Loucy (cell line): ENCODE data around the gene ACMSD.

Source experiments
- H2AFZ ChIP-seq: fragments of 200-600 bp; sonication (generic); 2 replicates; pipeline ENCODE4 v1.6.0; 2016; ENCODE audit warnings: antibody characterized with exemption, mild to moderate bottlenecking, low read length, moderate library complexity
- H3F3A ChIP-seq: fragments of 200-600 bp; 2 replicates; pipeline ENCODE4 v1.6.0; 2016; ENCODE audit warnings: antibody characterized with exemption, low read depth, mild to moderate bottlenecking
- H3K27me3 ChIP-seq: fragments of 200-600 bp; sonication (generic); 2 replicates; pipeline ENCODE4 v1.6.1; 2014; ENCODE audit warnings: low read length, mild to moderate bottlenecking; ENCODE audit not compliant: insufficient read depth, poor library complexity, severe bottlenecking
- H3K36me3 ChIP-seq: fragments of 200-600 bp; sonication (generic); 2 replicates; pipeline ENCODE4 v1.6.1; 2016; ENCODE audit warnings: low read length; ENCODE audit not compliant: insufficient read depth
- H3K4me1 ChIP-seq: fragments of 200-600 bp; sonication (generic); 2 replicates; pipeline ENCODE4 v1.5.1; 2014; ENCODE audit warnings: low read length, mild to moderate bottlenecking; ENCODE audit not compliant: insufficient read depth, poor library complexity, severe bottlenecking
- H3K4me2 ChIP-seq: fragments of 200-600 bp; sonication (generic); 2 replicates; pipeline ENCODE4 v1.6.0; 2014; ENCODE audit warnings: antibody characterized with exemption, low read length, low read depth, mild to moderate bottlenecking; ENCODE audit not compliant: poor library complexity, severe bottlenecking
- H3K4me3 ChIP-seq: fragments of 200-600 bp; sonication (generic); 2 replicates; pipeline ENCODE4 v1.5.1; 2014; ENCODE audit warnings: low read length, mild to moderate bottlenecking, mixed read lengths; ENCODE audit not compliant: poor library complexity, severe bottlenecking
- H3K79me2 ChIP-seq: fragments of 200-600 bp; sonication (generic); 2 replicates; pipeline ENCODE4 v1.6.1; 2014; ENCODE audit warnings: low read length; ENCODE audit not compliant: insufficient read depth
- H3K9ac ChIP-seq: fragments of 200-600 bp; sonication (generic); 2 replicates; pipeline ENCODE4 v1.6.0; 2014; ENCODE audit warnings: mild to moderate bottlenecking, low read depth, low read length, moderate library complexity; ENCODE audit not compliant: poor library complexity, severe bottlenecking
- H3K9me2 ChIP-seq: fragments of 200-600 bp; sonication (generic); replicated peaks from 2 replicates; pipeline ENCODE4 v1.6.1; 2016; ENCODE audit warnings: low read depth, low read length, mixed read lengths
- H3K9me3 ChIP-seq: fragments of 200-600 bp; sonication (generic); 2 replicates; pipeline ENCODE4 v1.6.1; 2014; ENCODE audit warnings: mild to moderate bottlenecking, antibody characterized with exemption, low read length, low read depth; ENCODE audit not compliant: insufficient read depth
- H4K20me1 ChIP-seq: fragments of 200-600 bp; sonication (generic); 2 replicates; pipeline ENCODE4 v1.6.0; 2014; ENCODE audit warnings: antibody characterized with exemption, low read length, mild to moderate bottlenecking; ENCODE audit not compliant: insufficient read depth, poor library complexity, severe bottlenecking
- EZH2phosphoT487 ChIP-seq: fragments of 200-600 bp; IDR thresholded peaks from 2 replicates; pipeline ENCODE4 v1.6.1; 2018; ENCODE audit warnings: antibody characterized with exemption, mild to moderate bottlenecking, moderate library complexity, borderline replicate concordance
- TF ChIP-seq, protein P1 (sequence below): fragments of 200-600 bp; sonication (generic); conservative IDR thresholded peaks from 2 replicates; pipeline ENCODE4 v1.5.1; 2014; ENCODE audit warnings: mild to moderate bottlenecking, antibody characterized with exemption, low read length

ACMSD gene

DNA sequence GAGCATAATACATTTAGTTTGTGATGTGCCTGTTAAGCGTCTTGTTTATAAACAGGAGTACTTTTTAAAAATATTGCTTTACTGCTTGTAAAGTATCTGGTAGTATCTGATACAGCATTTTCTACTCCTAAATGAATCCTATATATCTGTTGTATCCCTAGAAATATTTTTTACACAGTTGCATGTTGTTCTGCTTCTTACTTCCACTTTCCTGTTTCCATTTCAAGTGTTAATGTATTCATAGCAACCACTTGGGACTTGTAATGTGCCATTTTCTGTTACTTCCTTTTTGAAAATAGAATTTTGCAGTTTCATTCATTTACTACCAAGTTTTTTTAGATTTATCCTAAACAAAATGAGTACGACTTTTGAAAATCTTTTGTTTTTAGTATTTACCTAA is 105.1 kb downstream of the ACMSD start:
- TF ChIP-seq EZH2phosphoT487, result no peak
- TF ChIP-seq, protein P1, sequence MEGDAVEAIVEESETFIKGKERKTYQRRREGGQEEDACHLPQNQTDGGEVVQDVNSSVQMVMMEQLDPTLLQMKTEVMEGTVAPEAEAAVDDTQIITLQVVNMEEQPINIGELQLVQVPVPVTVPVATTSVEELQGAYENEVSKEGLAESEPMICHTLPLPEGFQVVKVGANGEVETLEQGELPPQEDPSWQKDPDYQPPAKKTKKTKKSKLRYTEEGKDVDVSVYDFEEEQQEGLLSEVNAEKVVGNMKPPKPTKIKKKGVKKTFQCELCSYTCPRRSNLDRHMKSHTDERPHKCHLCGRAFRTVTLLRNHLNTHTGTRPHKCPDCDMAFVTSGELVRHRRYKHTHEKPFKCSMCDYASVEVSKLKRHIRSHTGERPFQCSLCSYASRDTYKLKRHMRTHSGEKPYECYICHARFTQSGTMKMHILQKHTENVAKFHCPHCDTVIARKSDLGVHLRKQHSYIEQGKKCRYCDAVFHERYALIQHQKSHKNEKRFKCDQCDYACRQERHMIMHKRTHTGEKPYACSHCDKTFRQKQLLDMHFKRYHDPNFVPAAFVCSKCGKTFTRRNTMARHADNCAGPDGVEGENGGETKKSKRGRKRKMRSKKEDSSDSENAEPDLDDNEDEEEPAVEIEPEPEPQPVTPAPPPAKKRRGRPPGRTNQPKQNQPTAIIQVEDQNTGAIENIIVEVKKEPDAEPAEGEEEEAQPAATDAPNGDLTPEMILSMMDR, result no peak
- H3K4me3 ChIP-seq, result no peak overlapping the region
- H3K9me2 ChIP-seq, result no peaks in the 10 kb centered on the region
- H2AFZ ChIP-seq, result no peak overlapping the region
- peaks cover 7% of the 10 kb centered on the region; the same call in 1 of the 2 replicates for H3K79me2 ChIP-seq
- no peak overlapping the region for H3K9ac ChIP-seq
- no peaks in the 10 kb centered on the region for H3K4me1 ChIP-seq
- H4K20me1 ChIP-seq, result peaks cover 4% of the 10 kb centered on the region
- peaks cover 90% of the 10 kb centered on the region for H3K36me3 ChIP-seq
- H3K27me3 ChIP-seq, result no peaks in the 10 kb centered on the region
- no peaks in the 10 kb centered on the region for H3K9me3 ChIP-seq
- no peak overlapping the region for H3K4me2 ChIP-seq
- H3F3A ChIP-seq, result no peaks in the 10 kb centered on the region

DNA sequence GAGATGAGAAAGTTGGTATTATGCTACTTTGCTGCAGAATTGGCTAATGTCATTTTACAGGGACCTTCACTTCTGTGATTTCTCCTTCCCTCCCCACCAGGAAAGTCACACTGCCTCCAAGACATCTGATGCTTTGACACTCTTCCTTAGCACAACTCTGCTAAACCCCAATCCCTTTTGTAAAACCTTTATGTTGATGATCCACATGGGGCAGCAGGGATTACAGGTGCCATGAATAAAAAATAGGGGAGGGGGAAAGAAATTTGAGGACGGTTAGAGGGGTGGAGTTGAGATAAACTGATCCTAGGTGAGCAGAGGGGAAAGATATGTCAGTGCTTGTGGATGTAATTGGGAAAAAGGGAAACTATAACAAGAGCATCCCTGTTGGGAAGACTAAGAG is 106.6 kb downstream of the ACMSD start:
- Histone ChIP-seq H4K20me1 (peaks cover 8% of the 10 kb centered on the region), H3K36me3 (peaks cover 89% of the 10 kb centered on the region), H3F3A (no peaks in the 10 kb centered on the region), H3K79me2 (no peaks in the 10 kb centered on the region; the same call in 1 of the 2 replicates), H3K4me2 (no peak overlapping the region), H3K9ac (no peak overlapping the region), H3K9me2 (no peaks in the 10 kb centered on the region), H3K27me3 (no peaks in the 10 kb centered on the region), H2AFZ (no peak overlapping the region), H3K4me3 (no peak overlapping the region), H3K9me3 (no peaks in the 10 kb centered on the region), H3K4me1 (no peaks in the 10 kb centered on the region)
- TF ChIP-seq, protein P1, result no peak
- no peak for TF ChIP-seq EZH2phosphoT487

DNA sequence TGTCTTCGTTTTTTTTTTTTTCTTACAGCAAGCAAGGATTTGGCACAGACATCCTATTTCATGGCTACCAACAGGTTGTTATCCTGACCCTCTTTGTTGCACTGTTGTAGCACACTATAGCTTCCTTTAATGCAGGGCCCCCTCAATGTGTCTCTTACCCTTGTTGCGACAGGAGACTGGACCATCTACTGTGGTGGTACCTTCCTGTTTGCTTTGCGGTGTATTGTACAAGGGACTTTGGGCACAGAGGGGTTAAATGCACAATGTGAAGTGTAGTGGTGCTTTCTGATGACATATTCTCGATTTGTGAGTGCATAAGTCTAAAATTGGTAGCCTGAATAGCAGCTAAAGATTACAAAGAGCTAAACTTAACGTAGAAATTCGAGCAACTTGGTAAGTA is 107.7 kb downstream of the ACMSD start:
- H2AFZ ChIP-seq, result no peak overlapping the region
- H3K36me3 ChIP-seq, result peaks cover 90% of the 10 kb centered on the region
- H3K4me1 ChIP-seq, result no peaks in the 10 kb centered on the region
- peaks cover 15% of the 10 kb centered on the region for H4K20me1 ChIP-seq
- no peaks in the 10 kb centered on the region for H3K9me3 ChIP-seq
- no peaks in the 10 kb centered on the region for H3F3A ChIP-seq
- H3K4me3 ChIP-seq, result no peak overlapping the region
- no peak overlapping the region for H3K4me2 ChIP-seq
- H3K9me2 ChIP-seq, result no peaks in the 10 kb centered on the region
- no peaks in the 10 kb centered on the region for H3K79me2 ChIP-seq
- TF ChIP-seq, protein P1, result no peak
- TF ChIP-seq EZH2phosphoT487, result no peak
- no peaks in the 10 kb centered on the region for H3K27me3 ChIP-seq
- H3K9ac ChIP-seq, result no peak overlapping the region
